ENCODE results near the gene ZFYVE28.

ZFYVE28 gene

DNA sequence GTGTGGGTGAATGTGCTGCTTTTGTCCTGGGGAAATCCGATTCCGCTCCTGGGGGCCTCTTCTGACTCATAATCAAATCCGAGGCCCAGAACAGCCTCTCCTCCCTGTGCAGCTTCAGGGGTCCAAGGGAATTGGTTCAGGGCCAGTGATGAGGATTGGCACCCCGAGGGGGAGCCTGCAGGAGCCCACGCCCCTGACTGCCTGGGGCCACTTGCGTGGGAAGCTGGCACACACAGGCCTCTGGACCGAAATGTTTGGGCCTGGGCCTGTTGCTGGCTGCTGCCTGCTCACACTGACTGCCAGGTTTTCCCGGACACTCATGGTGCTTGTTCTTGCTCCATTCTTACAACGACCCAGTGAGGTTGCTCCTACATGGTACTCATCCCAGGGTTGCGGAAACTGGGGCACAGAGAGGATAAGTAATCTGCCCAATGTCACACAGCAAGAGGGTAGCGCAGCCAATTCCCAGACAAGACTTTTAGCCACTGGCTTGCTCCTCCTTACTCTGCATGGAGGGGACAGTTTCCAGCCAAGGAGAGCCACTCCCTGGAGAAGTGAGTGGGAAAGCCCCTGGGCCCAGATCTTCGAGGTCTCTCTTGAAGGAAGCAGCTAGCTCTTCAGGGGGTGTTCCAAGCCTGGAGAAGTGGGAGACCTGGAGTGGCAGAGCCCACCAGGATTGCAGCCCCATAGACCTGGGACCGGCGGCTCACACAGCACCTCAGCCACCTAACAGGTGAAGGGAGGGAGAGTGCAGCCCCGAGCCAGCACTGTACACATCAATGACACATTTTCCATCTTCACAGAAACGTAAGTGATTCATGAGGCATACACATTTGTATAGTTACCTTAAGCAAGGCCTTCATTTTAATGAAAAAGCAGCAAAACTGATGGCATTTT is 20.6 kb upstream of the ZFYVE28 start:
- ChIA-PET POLR2A (no interaction called here), CTCF (interaction anchor here (1.2 to 7.8 kb wide), 2 partner anchors 215 to 220 kb away, joined by 3 to 82 read pairs; no protein-coding TSS in a partner anchor)
- no peak for DNase-seq (ENCODE audit: extremely low spot score)
- TF ChIP-seq, protein P1, sequence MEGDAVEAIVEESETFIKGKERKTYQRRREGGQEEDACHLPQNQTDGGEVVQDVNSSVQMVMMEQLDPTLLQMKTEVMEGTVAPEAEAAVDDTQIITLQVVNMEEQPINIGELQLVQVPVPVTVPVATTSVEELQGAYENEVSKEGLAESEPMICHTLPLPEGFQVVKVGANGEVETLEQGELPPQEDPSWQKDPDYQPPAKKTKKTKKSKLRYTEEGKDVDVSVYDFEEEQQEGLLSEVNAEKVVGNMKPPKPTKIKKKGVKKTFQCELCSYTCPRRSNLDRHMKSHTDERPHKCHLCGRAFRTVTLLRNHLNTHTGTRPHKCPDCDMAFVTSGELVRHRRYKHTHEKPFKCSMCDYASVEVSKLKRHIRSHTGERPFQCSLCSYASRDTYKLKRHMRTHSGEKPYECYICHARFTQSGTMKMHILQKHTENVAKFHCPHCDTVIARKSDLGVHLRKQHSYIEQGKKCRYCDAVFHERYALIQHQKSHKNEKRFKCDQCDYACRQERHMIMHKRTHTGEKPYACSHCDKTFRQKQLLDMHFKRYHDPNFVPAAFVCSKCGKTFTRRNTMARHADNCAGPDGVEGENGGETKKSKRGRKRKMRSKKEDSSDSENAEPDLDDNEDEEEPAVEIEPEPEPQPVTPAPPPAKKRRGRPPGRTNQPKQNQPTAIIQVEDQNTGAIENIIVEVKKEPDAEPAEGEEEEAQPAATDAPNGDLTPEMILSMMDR (IDR thresholded peaks at IDR 0.05; ENCODE audit: control extremely low read depth, extremely low read depth, low read depth, missing control alignments) = no peak

DNA sequence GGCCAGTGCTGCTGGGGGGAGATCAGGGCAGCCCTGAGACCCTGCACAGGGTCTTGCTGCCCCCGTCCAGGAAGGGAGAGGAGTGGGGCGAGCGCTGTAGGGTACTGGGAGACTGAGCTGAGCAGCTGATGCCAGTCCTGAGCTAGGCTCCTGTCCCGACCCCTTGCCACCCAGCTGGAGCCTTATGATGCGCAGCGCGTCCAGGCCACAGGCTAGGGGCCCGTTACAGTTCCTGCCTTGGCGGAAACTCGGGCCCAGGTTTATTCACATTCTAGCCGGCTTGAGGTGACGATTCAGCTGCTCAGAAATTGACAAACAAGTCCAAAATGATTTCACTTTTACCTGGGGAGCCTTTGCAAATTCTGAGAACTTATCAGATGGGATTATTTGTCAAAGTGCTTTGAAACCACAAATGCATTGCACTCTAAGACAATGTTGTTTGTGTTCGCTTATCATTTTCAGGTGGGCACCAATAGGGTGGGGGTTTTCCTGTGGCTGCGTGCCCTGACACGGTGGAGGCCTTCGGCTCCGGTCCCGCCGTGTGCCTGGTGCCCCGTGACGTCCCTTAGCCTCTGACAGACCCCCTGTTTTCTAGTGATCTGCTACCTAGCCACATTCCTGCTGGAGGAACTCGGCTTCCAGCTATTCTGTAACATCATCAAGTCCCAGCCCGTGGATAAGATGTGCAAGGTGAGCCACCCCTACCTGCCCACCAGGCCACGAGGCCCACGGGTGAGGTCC is 19.2 kb upstream of the ZFYVE28 start:
- DNase-seq (ENCODE audit: extremely low spot score) = no peak
- POLR2A ChIA-PET = no interaction called here
- TF ChIP-seq, protein P1 (IDR thresholded peaks at IDR 0.05; ENCODE audit: control extremely low read depth, extremely low read depth, low read depth, missing control alignments) = no peak
- CTCF ChIA-PET = interaction anchor here (7.8 kb wide), 1 partner anchor 219 kb away, joined by 82 read pairs; no protein-coding TSS in a partner anchor

DNA sequence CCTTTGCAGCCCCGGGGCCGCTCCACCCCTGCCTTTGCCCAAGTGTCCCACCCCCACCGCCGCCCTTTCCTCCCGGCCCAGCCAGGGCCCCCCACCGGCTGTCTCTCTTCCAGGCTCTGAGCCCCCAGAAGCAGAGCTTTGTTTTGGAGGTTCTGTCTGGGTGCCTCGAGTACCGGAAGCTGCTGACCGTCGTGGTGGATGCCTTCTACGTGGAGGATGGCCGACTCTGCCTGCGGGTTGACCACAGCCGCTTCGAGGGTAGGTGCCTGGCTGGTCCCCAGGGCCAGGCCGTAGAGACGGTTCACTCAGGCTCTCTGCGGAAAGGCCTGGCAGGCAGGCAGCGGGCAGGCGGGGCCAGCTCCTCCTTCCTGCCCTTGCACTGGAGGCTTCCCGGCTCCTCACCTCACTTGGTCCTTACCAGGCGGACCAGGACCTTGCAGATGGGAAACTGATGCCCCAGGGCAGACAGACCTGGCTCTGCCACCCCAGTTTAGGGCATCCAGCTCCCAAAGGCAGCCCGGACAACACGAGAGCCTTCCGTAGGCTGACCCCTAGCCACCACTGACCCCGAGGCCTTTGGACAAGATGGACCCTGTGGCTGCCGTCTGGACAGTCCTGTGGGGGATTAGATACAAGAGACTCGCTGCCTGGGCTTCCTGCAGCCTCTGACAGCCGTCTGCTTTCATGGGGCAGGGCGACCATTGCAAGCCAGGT is 18.5 kb upstream of the ZFYVE28 start:
- ChIA-PET POLR2A (no interaction called here), CTCF (interaction anchor here (0.8 kb wide), 1 partner anchor 216 kb away, joined by 3 read pairs; no protein-coding TSS in a partner anchor)
- TF ChIP-seq, protein P1 (IDR thresholded peaks at IDR 0.05; ENCODE audit: control extremely low read depth, extremely low read depth, low read depth, missing control alignments) = no peak
- no peak for DNase-seq (ENCODE audit: extremely low spot score)

DNA sequence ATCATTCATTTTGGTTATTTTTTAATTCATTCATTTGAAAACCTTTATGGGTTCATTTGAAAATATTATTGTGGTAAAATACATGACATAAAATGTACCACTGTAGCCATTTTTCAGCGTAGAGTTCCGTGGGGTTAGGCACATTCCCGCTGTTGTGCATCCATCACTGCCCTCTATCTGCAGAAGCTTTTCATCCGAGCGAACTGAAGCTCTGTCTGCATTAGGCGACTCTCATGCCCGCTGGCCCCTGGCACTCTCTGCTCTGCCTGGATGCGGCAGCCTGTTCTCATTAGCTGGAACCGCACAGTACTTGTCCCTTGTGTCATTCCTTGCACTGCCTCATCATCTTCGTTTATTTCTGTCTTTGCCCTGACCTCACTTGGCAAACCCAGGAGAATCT is 17.9 kb upstream of the ZFYVE28 start:
- CTCF ChIA-PET = interaction anchor here (0.8 kb wide), 1 partner anchor 216 kb away, joined by 3 read pairs; no protein-coding TSS in a partner anchor
- no peak for DNase-seq (ENCODE audit: extremely low spot score)
- TF ChIP-seq, protein P1 (IDR thresholded peaks at IDR 0.05; ENCODE audit: control extremely low read depth, extremely low read depth, low read depth, missing control alignments) = no peak
- POLR2A ChIA-PET = no interaction called here

DNA sequence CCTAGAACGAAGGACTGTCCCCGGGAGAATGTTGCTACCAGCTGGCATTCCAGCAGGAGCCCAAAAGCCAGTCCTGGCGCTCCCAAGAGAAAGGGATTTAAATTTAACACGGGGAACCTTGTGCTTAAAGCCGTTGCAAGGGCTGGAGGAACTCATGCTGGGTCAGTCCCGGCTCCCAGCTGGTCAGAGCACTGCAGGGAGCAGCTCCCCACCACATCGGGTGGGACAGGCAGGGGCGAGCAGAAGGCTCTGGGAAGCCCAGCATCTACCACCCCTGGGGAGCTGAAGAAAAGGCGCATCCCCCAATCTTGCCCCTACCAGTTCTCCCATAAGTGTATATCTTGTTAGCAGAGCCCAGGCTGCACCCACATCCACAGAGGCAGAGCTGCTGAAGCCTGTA is 16.0 kb upstream of the ZFYVE28 start:
- ChIA-PET POLR2A (no interaction called here), CTCF (interaction anchor here (4.0 kb wide), 1 partner anchor 214 kb away, joined by 15 read pairs; no protein-coding TSS in a partner anchor)
- TF ChIP-seq, protein P1 (IDR thresholded peaks at IDR 0.05; ENCODE audit: control extremely low read depth, extremely low read depth, low read depth, missing control alignments) = no peak
- DNase-seq (ENCODE audit: extremely low spot score) = no peak
